Ectodermal cell (in vitro differentiated cells): Measurements from ENCODE around the gene FAF1.

ENCODE experiments used
- H3K27ac ChIP-seq: 2 replicates; pipeline ENCODE4 v1.7.0; 2013; ENCODE audit warnings: mild to moderate bottlenecking, low read depth, low read length; ENCODE audit not compliant: insufficient read depth, poor library complexity, severe bottlenecking
- H3K27me3 ChIP-seq: 2 replicates; pipeline ENCODE4 v1.7.0; 2013; ENCODE audit warnings: mild to moderate bottlenecking, low read length; ENCODE audit not compliant: insufficient read depth, control insufficient read depth, poor library complexity, severe bottlenecking
- H3K36me3 ChIP-seq: one replicate; pipeline ENCODE4 v1.7.0; 2013; ENCODE audit warnings: low read length; ENCODE audit not compliant: control insufficient read depth, insufficient read depth
- H3K4me1 ChIP-seq: one replicate; pipeline ENCODE4 v1.7.0; 2013; ENCODE audit warnings: low read length; ENCODE audit not compliant: control insufficient read depth, insufficient read depth
- H3K4me3 ChIP-seq: 2 replicates; pipeline ENCODE4 v1.7.0; 2013; ENCODE audit warnings: low read depth, low read length, control low read depth; ENCODE audit not compliant: insufficient read depth
- H3K9me3 ChIP-seq: 2 replicates; pipeline ENCODE4 v1.7.0; 2013; ENCODE audit warnings: mild to moderate bottlenecking, low read length, moderate library complexity; ENCODE audit not compliant: control insufficient read depth
- WGBS, 2 experiments: methylation state at CpG; one replicate each; pipeline ENCODE4 v1.1.7; 2013; ENCODE audit warnings: missing lambda C conversion rate in 2 of 2; 5-methylcytosine and 5-hydroxymethylcytosine counted together

The FAF1 gene

DNA sequence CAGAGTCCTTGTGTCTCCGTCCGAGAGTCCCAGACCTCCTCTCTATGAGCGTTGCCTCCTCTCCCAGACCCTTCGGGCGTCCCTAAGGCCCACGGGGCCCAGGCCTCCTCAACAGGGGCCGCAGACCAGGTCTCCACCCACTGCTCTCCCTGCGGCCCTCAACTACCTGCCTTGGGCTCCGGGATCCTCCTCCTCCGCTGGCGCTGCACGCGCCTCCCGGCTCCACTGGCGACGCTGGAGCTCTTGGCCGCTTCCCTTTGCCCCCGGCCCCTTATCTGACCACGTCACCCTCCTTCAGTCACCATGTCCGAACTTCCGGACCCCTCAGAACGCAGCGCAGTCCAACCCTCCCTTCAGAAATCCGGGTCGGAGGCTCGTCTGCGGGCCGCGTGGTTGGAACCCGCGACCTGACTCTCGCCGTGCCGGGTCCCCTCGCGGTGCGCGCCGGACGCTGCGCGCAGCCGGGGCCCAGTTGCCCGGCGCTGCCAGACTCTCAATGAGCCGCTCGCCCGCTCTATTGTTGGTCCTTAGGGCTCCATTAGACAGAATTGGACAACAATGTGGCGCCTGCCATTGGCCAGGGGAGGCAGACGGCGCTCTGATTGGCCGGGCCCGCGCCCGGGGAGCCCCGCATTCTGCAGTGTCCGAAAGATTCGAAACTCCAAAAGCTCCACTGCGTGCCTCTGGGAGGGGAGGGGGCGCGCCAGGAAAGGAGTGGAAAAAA, 537.0 kb downstream of the FAF1 start, which contains the start of gene DMRTA2:
DMRTA2 (minus strand) TSS at position 498 of the 724 bp plus-strand sequence. CDS start 1,907 bp downstream, outside the sequence.
- Histone ChIP-seq H3K36me3 (no peaks in the 10 kb centered on the region), H3K27me3 (peaks cover 100% of the 10 kb centered on the region), H3K4me3 (peak within 1 kb of the TSS; percentile 11), H3K4me1 (peaks cover 11% of the 10 kb centered on the region), H3K9me3 (no peaks in the 10 kb centered on the region), H3K27ac (no peak within 1 kb of the TSS)
- WGBS, 2 experiments = 1% methylated on average over 61 of the region's 61 CpGs

DNA sequence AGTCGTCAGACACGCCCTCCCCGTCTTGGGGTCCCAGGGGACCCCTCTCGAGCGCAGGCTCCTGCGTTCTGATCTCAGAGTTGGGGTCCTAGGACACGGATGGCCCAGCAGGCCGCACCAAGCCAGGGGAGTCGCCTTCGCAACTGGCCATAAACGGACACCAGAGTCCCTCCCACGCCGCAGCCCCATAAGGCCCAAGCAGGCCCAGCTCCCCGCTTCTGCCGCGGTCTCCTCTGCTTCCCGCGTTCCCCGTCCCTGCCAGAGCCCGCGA, 537.5 kb downstream of the FAF1 start:
- peaks cover 11% of the 10 kb centered on the region for H3K4me1 ChIP-seq
- 3% methylated on average over 21 of the region's 21 CpGs for WGBS, 2 experiments
- H3K27me3 ChIP-seq = peaks cover 100% of the 10 kb centered on the region
- no peaks in the 10 kb centered on the region for H3K9me3 ChIP-seq
- H3K36me3 ChIP-seq = no peaks in the 10 kb centered on the region
- H3K27ac ChIP-seq = no peak overlapping the region
- no peak overlapping the region for H3K4me3 ChIP-seq

DNA sequence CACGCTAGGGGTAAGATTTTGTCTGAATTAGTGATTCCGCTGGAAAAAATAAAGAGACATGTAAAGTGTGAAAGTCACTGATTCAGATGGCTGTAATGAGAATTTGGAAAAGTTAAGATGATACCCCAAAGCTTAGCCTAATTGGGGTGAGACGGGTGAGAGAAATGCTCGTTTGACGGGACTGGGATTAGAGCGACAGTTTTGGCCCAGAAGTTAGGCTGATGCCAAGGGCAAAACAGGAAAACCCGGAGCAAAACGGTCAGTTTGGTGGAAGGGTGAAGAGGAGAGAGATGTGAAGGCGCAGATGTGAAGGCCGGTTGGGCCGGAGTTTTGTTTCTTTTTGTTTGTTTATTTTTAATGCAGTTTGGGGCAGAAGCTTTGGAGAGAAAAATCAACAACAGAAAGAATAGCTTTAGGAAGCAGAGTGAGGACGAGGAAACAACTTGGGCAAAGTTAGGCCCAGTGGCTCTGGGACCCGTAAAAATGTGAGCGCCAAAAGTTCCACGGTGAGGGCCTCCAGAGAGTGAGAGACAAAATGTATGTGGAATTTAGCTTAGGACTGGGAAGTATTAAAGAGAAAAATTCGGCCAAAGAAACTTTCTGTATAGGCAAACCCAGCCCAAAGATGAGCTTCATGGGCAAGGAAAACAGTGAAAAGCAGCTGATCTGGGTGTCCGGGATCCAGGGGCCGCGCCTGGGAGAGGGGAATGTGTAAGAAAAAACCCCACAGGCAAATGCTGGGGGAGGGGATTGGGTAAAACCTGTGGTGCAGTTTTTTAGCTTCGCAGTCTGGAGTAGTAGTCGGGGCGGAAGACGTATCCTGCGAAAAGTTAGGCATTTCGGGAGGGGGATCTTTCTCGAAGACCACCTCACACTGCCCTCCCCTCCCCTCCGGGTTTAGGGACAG, 538.0 kb downstream of the FAF1 start:
- no peak overlapping the region for H3K4me3 ChIP-seq

DNA sequence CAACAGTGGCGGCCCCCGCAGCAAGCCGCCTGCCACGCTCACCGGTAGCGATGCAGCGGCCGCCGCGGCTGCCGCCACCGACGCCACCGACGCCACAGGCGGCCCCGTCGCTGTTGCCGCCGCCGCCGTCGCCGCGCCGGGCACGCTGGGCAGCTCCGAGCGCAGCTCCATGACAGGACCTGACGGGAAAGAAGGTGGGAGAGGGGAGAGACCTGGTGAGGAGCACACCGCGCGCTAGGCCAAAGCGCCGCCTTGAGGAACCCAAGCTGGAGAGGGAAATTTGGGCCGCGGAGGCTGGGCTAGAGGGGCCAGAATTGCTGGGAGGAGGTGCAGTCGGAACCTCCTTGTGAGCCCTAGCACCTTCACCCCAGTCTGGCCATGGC, 538.7 kb downstream of the FAF1 start:
- Histone ChIP-seq H3K36me3 (no peaks in the 10 kb centered on the region), H3K9me3 (no peaks in the 10 kb centered on the region), H3K4me1 (peaks cover 17% of the 10 kb centered on the region), H3K4me3 (peak overlapping the region; percentile 18), H3K27me3 (peaks cover 100% of the 10 kb centered on the region), H3K27ac (no peak overlapping the region)
- 1% methylated on average over 38 of the region's 38 CpGs for WGBS, 2 experiments

More for the DNA sequence above, 538.0 kb downstream of the FAF1 start:
- Histone ChIP-seq H3K9me3 (no peaks in the 10 kb centered on the region), H3K27ac (no peak overlapping the region), H3K27me3 (peaks cover 100% of the 10 kb centered on the region), H3K36me3 (no peaks in the 10 kb centered on the region), H3K4me1 (peaks cover 14% of the 10 kb centered on the region)
- WGBS, 2 experiments = 11 to 12% methylated on average over 27 of the region's 27 CpGs

DNA sequence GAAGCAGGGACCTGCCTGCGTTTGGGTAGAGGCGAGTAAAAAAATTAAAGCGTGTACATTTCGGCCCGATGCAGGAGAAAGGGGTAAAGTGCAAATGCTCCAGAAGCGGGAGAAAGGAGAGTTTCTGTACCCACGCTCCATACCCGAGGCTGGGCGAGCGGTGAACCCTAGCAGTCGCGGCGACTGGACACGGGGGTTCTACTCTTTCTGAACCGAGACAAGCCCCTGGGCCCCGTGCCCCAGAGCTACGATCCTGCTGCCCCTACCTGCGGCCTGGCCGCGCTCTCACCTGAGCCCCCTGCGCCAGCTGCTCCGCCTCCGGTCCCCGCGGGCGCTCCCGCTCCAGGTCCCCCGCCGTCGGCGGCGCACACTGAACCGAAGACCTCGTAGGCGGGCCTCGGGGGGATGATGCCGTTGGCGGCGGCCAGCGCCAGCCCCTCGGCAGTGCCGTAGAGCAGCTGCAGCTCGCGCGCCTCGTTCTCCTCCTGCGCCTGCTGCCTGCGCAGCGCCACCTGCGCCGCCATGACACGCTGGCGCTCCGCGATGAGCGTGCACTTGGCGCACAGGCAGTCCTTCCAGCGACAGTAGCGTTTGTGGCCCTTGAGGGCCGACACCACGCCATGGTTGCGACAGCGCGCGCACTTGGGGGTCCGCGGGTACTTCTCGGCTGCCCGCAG, 539.2 kb downstream of the FAF1 start:
- Histone ChIP-seq H3K27ac (no peak overlapping the region), H3K9me3 (no peaks in the 10 kb centered on the region), H3K4me3 (peak overlapping the region; percentile 18), H3K36me3 (no peaks in the 10 kb centered on the region), H3K4me1 (peaks cover 17% of the 10 kb centered on the region), H3K27me3 (peaks cover 100% of the 10 kb centered on the region)
- 1% methylated on average over 69 of the region's 69 CpGs for WGBS, 2 experiments

DNA sequence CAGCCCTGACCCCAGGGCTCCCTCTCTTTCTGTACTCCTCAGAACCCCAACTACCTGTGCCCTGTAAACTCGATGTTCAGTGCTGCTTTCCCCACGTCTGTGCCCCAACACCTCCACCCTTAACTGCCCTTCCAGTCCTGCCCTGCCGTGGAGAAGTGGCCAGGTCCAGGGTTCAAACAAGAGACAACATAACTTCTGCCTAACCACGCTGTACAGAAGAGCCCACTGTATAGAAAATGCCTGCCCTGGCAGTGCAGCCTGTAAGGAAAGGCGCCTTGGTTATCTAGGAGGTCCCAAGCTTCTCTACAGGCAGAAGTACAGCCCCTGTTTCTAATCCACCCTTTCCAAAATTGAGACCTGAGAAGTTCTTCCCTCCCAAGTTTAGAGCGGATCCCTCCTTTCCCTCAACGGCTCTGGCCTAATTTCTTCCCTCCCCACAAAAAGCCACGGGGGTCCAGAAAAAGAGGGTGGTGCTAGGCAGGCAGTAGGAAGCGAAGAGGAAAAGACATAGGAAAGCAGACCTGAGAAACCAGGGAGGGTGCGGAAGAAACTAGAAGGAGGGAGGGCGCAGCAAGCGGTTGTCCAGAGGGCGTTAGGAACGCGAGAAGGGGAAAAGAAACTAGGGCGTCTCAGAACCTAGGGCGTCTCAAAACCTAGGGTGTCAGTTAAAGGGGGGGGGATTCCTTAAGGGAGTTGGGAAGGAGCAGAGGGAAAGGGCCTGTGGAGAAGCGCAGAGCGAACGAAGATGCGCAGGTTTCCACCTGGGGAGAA, 540.0 kb downstream of the FAF1 start:
- H3K4me3 ChIP-seq = no peak overlapping the region

DNA sequence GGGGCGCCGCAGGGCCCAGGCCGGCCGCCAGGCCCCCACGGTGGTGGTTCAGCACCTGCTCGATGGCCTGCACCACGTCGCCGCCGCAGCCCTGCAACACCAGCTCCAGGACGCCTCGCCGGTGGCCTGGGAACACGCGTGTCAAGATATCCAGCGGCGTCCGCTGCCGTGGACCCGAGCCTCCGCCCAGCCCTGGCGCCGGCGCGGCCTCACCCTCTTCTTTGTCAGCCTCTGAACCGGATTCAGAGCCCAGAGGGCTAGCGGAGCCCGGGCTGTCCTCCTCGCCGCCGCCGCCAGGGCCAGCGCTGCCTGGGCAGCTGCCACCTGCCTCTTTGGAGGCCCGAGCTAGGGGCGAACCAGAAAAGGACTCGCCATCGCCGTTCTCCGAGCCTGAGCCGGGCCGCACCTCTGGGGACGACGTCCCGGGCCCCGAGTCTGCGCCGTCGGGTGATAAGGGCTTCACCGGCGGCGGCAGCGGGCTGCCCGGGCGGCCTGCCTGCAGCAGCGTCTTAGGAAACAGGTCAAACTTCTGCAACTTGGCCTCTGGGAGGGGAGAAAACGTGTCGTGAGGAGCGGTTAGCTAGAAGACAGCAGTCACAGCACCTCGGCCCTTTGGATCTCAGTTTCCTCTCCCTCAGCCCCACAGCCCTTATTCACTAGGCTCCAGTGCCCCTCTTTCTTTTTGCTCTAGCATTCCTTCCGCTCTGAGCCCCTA, 540.7 kb downstream of the FAF1 start:
- 2 to 3% methylated on average over 60 of the region's 60 CpGs for WGBS, 2 experiments
- Histone ChIP-seq H3K27me3 (peaks cover 100% of the 10 kb centered on the region), H3K4me1 (peaks cover 17% of the 10 kb centered on the region), H3K4me3 (no peak overlapping the region), H3K9me3 (no peaks in the 10 kb centered on the region), H3K36me3 (no peaks in the 10 kb centered on the region), H3K27ac (no peak overlapping the region)

More for the DNA sequence above, 540.0 kb downstream of the FAF1 start:
- 5 to 6% methylated on average over 21 of the region's 21 CpGs for WGBS, 2 experiments
- H3K27ac ChIP-seq = no peak overlapping the region
- no peaks in the 10 kb centered on the region for H3K9me3 ChIP-seq
- H3K4me1 ChIP-seq = peaks cover 17% of the 10 kb centered on the region
- peaks cover 100% of the 10 kb centered on the region for H3K27me3 ChIP-seq
- H3K36me3 ChIP-seq = no peaks in the 10 kb centered on the region

DNA sequence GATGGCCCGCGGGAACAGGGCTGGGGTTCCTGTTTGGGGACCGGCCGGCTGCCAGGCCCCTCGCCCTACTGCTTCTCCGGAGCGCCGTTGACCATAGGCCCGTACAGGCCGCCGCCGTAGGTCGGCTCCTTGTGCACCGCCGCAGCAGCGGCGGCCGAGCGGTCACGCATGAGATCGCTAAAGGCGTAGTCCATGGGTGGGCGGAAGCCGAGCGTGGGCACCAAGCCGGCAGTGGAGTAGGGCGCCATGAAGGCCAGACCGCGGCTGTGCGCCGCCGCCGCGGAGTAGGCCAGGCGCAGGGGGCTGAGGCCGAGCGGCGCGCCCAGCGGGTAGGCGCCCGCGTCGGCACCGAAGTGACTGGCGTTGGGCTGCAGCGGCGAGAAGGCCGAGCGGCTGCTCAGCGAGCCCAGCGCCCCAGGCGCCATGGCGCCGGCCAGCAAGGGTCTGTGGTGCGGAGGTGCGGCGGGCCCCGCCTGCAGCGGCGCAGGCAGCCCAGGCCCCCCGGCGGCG, 541.4 kb downstream of the FAF1 start:
- WGBS, 2 experiments = 1% methylated on average over 64 of the region's 64 CpGs
- Histone ChIP-seq H3K4me1 (peaks cover 17% of the 10 kb centered on the region), H3K27ac (no peak overlapping the region), H3K9me3 (no peaks in the 10 kb centered on the region), H3K36me3 (no peaks in the 10 kb centered on the region), H3K27me3 (peaks cover 100% of the 10 kb centered on the region), H3K4me3 (peak overlapping the region; percentile 19)

DNA sequence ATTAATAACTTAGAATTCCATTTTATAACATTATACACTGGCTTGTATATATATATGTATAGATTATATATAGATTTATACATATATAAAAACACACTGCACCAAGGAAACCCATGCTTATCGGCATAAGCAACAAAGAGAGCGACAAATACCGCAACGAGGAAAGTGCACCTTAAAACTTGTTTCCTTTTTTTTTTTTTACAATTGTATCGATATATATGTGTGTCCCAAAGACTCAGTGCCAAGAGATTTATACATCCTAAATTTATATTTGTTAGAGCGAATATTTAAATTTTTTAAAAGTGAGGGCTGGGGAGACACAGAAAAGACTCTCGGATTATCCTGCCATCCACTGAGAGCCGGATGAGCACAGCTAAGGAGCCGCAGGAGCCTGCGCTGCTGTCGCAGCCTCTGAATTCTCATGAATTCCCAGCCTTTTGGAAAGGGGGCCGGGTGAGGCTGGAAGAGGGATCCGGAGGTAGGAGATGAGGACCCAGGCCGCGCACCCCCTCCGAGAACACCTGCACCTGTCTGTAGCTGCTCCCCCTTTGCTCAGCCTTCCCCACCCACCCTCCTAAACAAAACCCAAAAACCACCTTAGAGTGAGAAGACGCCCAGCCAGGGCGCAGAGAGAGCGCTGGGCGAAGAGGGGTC, 542.0 kb downstream of the FAF1 start:
- peak overlapping the region; percentile 19 for H3K4me3 ChIP-seq
- WGBS, 2 experiments = 5 to 7% methylated on average over 15 to 19 of the region's 20 CpGs
- peaks cover 100% of the 10 kb centered on the region for H3K27me3 ChIP-seq
- no peaks in the 10 kb centered on the region for H3K36me3 ChIP-seq
- no peak overlapping the region for H3K27ac ChIP-seq
- H3K9me3 ChIP-seq = no peaks in the 10 kb centered on the region
- H3K4me1 ChIP-seq = peaks cover 17% of the 10 kb centered on the region
